Tibial nerve (tissue), 4 donors: ENCODE measurements around the gene PLPPR2.

Experiments used
- CTCF ChIP-seq, 5 experiments: fragments of 200-600 bp in 3 of 5; fragments of 450-650 bp in 2 of 5; sonication (generic) in 3 of 5; IDR thresholded peaks; one replicate each; pipeline ENCODE4 v1.5.1; 2016 to 2019; ENCODE audit warnings: antibody characterized with exemption in 5 of 5, mild to moderate bottlenecking in 3 of 5, moderate library complexity in 2 of 5
- EP300 ChIP-seq, 2 donors: sonication (generic); formaldehyde crosslinking; IDR thresholded peaks; one replicate each; pipeline ENCODE4 v1.6.1; 2017; ENCODE audit warnings: antibody characterized with exemption in 2 of 2, mild to moderate bottlenecking in 1 of 2
- POLR2A ChIP-seq, 2 donors: fragments of 450-650 bp; IDR thresholded peaks; one replicate each; pipeline ENCODE4 v1.6.1; 2017; ENCODE audit warnings: antibody characterized with exemption in 2 of 2, mild to moderate bottlenecking in 2 of 2, moderate library complexity in 2 of 2

- TF ChIP-seq CTCF (IDR thresholded peaks at IDR 0.05) (no peak), POLR2A (IDR thresholded peaks at IDR 0.05) (no peak), EP300 (IDR thresholded peaks at IDR 0.05) (no peak)
These were observed 53.4 kb downstream of the PLPPR2 start for GRCh38 chr19:11408591-11408990.
